ENCODE data around the gene ZFYVE19. TPM values are rescaled to one million over a fixed set of nuclear protein-coding genes. Genes with fewer than 3 reads are reported as not detected.
A peak's percentile ranks its signal among the peaks of the same experiment; 100 is the strongest.

Gene ZFYVE19
- total RNA-seq, 1 experiment from 2014 or later = 39.5 TPM

GRCh38 chr15:40787344-40787841 is 19.5 kb upstream of the ZFYVE19 start:
- DNase-seq (ENCODE audit: low read depth, low spot score) = no peak

GRCh38 chr15:40787991-40788390 is 18.9 kb upstream of the ZFYVE19 start:
- DNase-seq (ENCODE audit: low read depth, low spot score) (no peak), ATAC-seq (0 out of 2 replicates have a peak, but pooled peaks have one; percentile 51)
- H3K4me3 ChIP-seq (ENCODE audit: low read depth in 2 of 2, low read length in 2 of 2) = no peak overlapping the region
- H3K27me3 ChIP-seq (ENCODE audit: control insufficient read depth, insufficient read depth, low read length) = no peaks in the 10 kb centered on the region
- no peaks in the 10 kb centered on the region for H3K9me3 ChIP-seq (ENCODE audit: control insufficient read depth, insufficient read depth, low read depth, low read length)
- H3K4me1 ChIP-seq (ENCODE audit: control insufficient read depth, insufficient read depth, low read length) = peaks cover 6% of the 10 kb centered on the region; the same call in 1 of the 2 replicates
- intact Hi-C loops (cut with micrococcal nuclease; ENCODE audit: unreplicated experiment) (loop anchor here (10.0 kb wide), 1 partner anchor 113 kb away; no protein-coding TSS in a partner anchor), in situ Hi-C loops (cut with HindIII; ENCODE audit: low pct_unique_long_range_greater_than_20kb, low sequenced_read_pairs) (loop anchor here (25.0 kb wide), 1 partner anchor 151 kb away; no protein-coding TSS in a partner anchor)
- no TSS peak for BruUV-seq (replicated peaks)
- ChIA-PET POLR2A (no interaction called here), CTCF (interaction anchor here (1.0 kb wide), 1 partner anchor 100 kb away, joined by 3 read pairs; no protein-coding TSS in a partner anchor)
- no peak overlapping the region for H3K27ac ChIP-seq (ENCODE audit: low read length)
- no peak for TF ChIP-seq CTCF (IDR thresholded peaks at IDR 0.05)
- TF ChIP-seq POLR2AphosphoS5 (IDR thresholded peaks at IDR 0.05; ENCODE audit: low read depth, low read length) = no peak
- TF ChIP-seq SIN3A (IDR thresholded peaks at IDR 0.05; ENCODE audit: borderline replicate concordance, insufficient read depth, low read depth, low read length) = no peak
- TF ChIP-seq TCF7L2 (IDR thresholded peaks at IDR 0.05; ENCODE audit: low read depth, low read length) = no peak
- no peak for TF ChIP-seq REST (IDR thresholded peaks at IDR 0.05; ENCODE audit: insufficient read depth in 1 of 2, low read depth in 2 of 2, low read length in 1 of 2)
- H3K36me3 ChIP-seq (ENCODE audit: control insufficient read depth, insufficient read depth, low read length) = no peaks in the 10 kb centered on the region

More at GRCh38 chr15:40787344-40787841, 19.5 kb upstream of the ZFYVE19 start:
- H3K4me3 ChIP-seq (ENCODE audit: low read depth in 2 of 2, low read length in 2 of 2) = no peak overlapping the region
- H3K4me1 ChIP-seq (ENCODE audit: control insufficient read depth, insufficient read depth, low read length) = peaks cover 6% of the 10 kb centered on the region; the same call in 1 of the 2 replicates
- intact Hi-C loops (cut with micrococcal nuclease; ENCODE audit: unreplicated experiment) = loop anchor here (10.0 kb wide), 1 partner anchor 113 kb away; no protein-coding TSS in a partner anchor
- no peaks in the 10 kb centered on the region for H3K27me3 ChIP-seq (ENCODE audit: control insufficient read depth, insufficient read depth, low read length)
- CTCF ChIA-PET = no interaction called here
- no peak for ATAC-seq
- H3K9me3 ChIP-seq (ENCODE audit: control insufficient read depth, insufficient read depth, low read depth, low read length) = no peaks in the 10 kb centered on the region
- no TSS peak for BruUV-seq (replicated peaks)
- H3K27ac ChIP-seq (ENCODE audit: low read length) = 0 out of 2 replicates have a peak overlapping the region, but pooled peaks have one; percentile 9
- TF ChIP-seq REST (IDR thresholded peaks at IDR 0.05; ENCODE audit: insufficient read depth in 1 of 2, low read depth in 2 of 2, low read length in 1 of 2) (no peak), SIN3A (IDR thresholded peaks at IDR 0.05; ENCODE audit: borderline replicate concordance, insufficient read depth, low read depth, low read length) (no peak)
- in situ Hi-C loops (cut with HindIII; ENCODE audit: low pct_unique_long_range_greater_than_20kb, low sequenced_read_pairs) = loop anchor here (25.0 kb wide), 1 partner anchor 150 kb away; no protein-coding TSS in a partner anchor
- H3K36me3 ChIP-seq (ENCODE audit: control insufficient read depth, insufficient read depth, low read length) = no peaks in the 10 kb centered on the region
- POLR2A ChIA-PET = no interaction called here

Measured in Panc1 (cell line).